H9 (cell line): ENCODE measurements around the gene TCERG1L. TPM values are rescaled to one million over a fixed set of nuclear protein-coding genes. Genes with fewer than 3 reads are reported as not detected.

Source experiments
- DNase-seq: peaks from one replicate; pipeline ENCODE4 v3.0.0-alpha.2; 2017
- H2AFZ ChIP-seq: one replicate; pipeline ENCODE4 v1.6.1; 2013; ENCODE audit warnings: mild to moderate bottlenecking, low read length, control low read depth, moderate library complexity
- H2AK5ac ChIP-seq: 2 replicates; pipeline ENCODE4 v1.6.1; 2013; ENCODE audit warnings: low read length, control low read depth, mixed read lengths; ENCODE audit not compliant: insufficient read length
- H2BK120ac ChIP-seq: one replicate; pipeline ENCODE4 v1.6.1; 2013; ENCODE audit warnings: low read depth, mild to moderate bottlenecking, low read length, control low read depth, inconsistent platforms; ENCODE audit not compliant: poor library complexity, severe bottlenecking
- H2BK12ac ChIP-seq: 2 replicates; pipeline ENCODE4 v1.6.1; 2013; ENCODE audit warnings: low read length, control low read depth, mixed read lengths, low read depth; ENCODE audit not compliant: insufficient read length
- H2BK15ac ChIP-seq: 2 replicates; pipeline ENCODE4 v1.6.1; 2013; ENCODE audit warnings: low read depth, low read length, control low read depth
- H2BK20ac ChIP-seq: one replicate; pipeline ENCODE4 v1.6.1; 2013; ENCODE audit warnings: low read depth, mild to moderate bottlenecking, low read length, control low read depth, inconsistent platforms; ENCODE audit not compliant: poor library complexity, severe bottlenecking
- H2BK5ac ChIP-seq: 2 replicates; pipeline ENCODE4 v1.6.1; 2013; ENCODE audit warnings: low read length, control low read depth, mixed read lengths; ENCODE audit not compliant: insufficient read length
- H3K14ac ChIP-seq: 2 replicates; pipeline ENCODE4 v1.6.1; 2013; ENCODE audit warnings: low read length, control low read depth; ENCODE audit not compliant: insufficient read depth
- H3K18ac ChIP-seq: 2 replicates; pipeline ENCODE4 v1.6.1; 2013; ENCODE audit warnings: low read depth, mild to moderate bottlenecking, mixed read lengths, low read length, control low read depth; ENCODE audit not compliant: insufficient read length
- H3K23ac ChIP-seq: 2 replicates; pipeline ENCODE4 v1.6.1; 2013; ENCODE audit warnings: low read length, control low read depth, mixed read lengths, low read depth; ENCODE audit not compliant: insufficient read length
- H3K23me2 ChIP-seq: 2 replicates; pipeline ENCODE4 v1.6.1; 2013; ENCODE audit warnings: low read depth, mild to moderate bottlenecking, mixed read lengths, low read length, control low read depth; ENCODE audit not compliant: insufficient read length, poor library complexity, severe bottlenecking
- H3K27ac ChIP-seq: 2 replicates; pipeline ENCODE4 v1.5.1; 2013; ENCODE audit warnings: low read length, control low read depth, mixed read lengths, low read depth; ENCODE audit not compliant: insufficient read length
- H3K27me3 ChIP-seq: 2 replicates; pipeline ENCODE4 v1.6.1; 2013; ENCODE audit warnings: low read length, control low read depth, inconsistent platforms; ENCODE audit not compliant: insufficient read depth
- H3K4ac ChIP-seq: 2 replicates; pipeline ENCODE4 v1.6.1; 2013; ENCODE audit warnings: low read depth, mild to moderate bottlenecking, control low read depth, inconsistent platforms, low read length, moderate library complexity
- H3K4me1 ChIP-seq: 2 replicates; pipeline ENCODE4 v1.6.1; 2013; ENCODE audit warnings: low read length, control low read depth, inconsistent platforms; ENCODE audit not compliant: insufficient read depth
- H3K4me2 ChIP-seq: 2 replicates; pipeline ENCODE4 v1.6.1; 2013; ENCODE audit warnings: low read length, control low read depth, mixed read lengths; ENCODE audit not compliant: insufficient read length, insufficient read depth
- H3K56ac ChIP-seq: 2 replicates; pipeline ENCODE4 v1.6.1; 2013; ENCODE audit warnings: low read depth, mild to moderate bottlenecking, mixed read lengths, low read length, control low read depth; ENCODE audit not compliant: insufficient read length
- H3K79me1 ChIP-seq: 2 replicates; pipeline ENCODE4 v1.6.1; 2013; ENCODE audit warnings: low read depth, mild to moderate bottlenecking, moderate library complexity, low read length, control low read depth, inconsistent platforms; ENCODE audit not compliant: insufficient read depth, poor library complexity, severe bottlenecking
- H3K79me2 ChIP-seq: 2 replicates; pipeline ENCODE4 v1.6.1; 2013; ENCODE audit warnings: low read length, control low read depth, inconsistent platforms; ENCODE audit not compliant: insufficient read depth
- H3K9ac ChIP-seq: 2 replicates; pipeline ENCODE4 v1.6.1; 2013; ENCODE audit warnings: low read length, control low read depth, mixed read lengths; ENCODE audit not compliant: insufficient read length; ENCODE audit errors: extremely low read depth
- H3K9me3 ChIP-seq: one replicate; pipeline ENCODE4 v1.6.1; 2013; ENCODE audit warnings: low read depth, low read length, inconsistent platforms; ENCODE audit not compliant: control insufficient read depth
- H3T11ph ChIP-seq: one replicate; pipeline ENCODE4 v1.6.1; 2013; ENCODE audit warnings: mild to moderate bottlenecking, low read length, control low read depth, inconsistent platforms
- H4K20me1 ChIP-seq: one replicate; pipeline ENCODE4 v1.6.1; 2013; ENCODE audit not compliant: control insufficient read depth, insufficient read length, insufficient read depth
- H4K5ac ChIP-seq: 2 replicates; pipeline ENCODE4 v1.6.1; 2013; ENCODE audit warnings: low read depth, mild to moderate bottlenecking, mixed read lengths, low read length, control low read depth; ENCODE audit not compliant: insufficient read length
- H4K8ac ChIP-seq: replicated peaks from 2 replicates; pipeline ENCODE4 v1.6.1; 2013; ENCODE audit warnings: low read length, control low read depth, mixed read lengths, low read depth; ENCODE audit not compliant: insufficient read length
- H4K91ac ChIP-seq: 2 replicates; pipeline ENCODE4 v1.6.1; 2013; ENCODE audit warnings: low read depth, mild to moderate bottlenecking, moderate library complexity, mixed read lengths, low read length, control low read depth; ENCODE audit not compliant: insufficient read length
- H3K27ac Mint-ChIP-seq, 3 experiments: 2 replicates in 2 of 3; 3 replicates in 1 of 3; pipeline ENCODE4 v1.8.0; 2020 to 2021; ENCODE audit warnings: mixed read lengths in 3 of 3, mild to moderate bottlenecking in 1 of 3, moderate library complexity in 1 of 3
- H3K27me3 Mint-ChIP-seq: 2 replicates; pipeline ENCODE4 v1.8.0; 2021; ENCODE audit warnings: low read depth, mild to moderate bottlenecking, moderate library complexity, mixed read lengths
- H3K36me3 Mint-ChIP-seq, 3 experiments: 2 replicates in 2 of 3; 3 replicates in 1 of 3; pipeline ENCODE4 v1.8.0; 2020 to 2021; ENCODE audit warnings: low read depth in 3 of 3, mixed read lengths in 3 of 3; ENCODE audit not compliant: insufficient read depth in 1 of 3
- H3K4me1 Mint-ChIP-seq, 2 experiments: 2 replicates each; pipeline ENCODE4 v1.8.0; 2020; ENCODE audit warnings: mixed read lengths in 2 of 2
- H3K4me3 Mint-ChIP-seq, 2 experiments: 2 replicates in 1 of 2; 3 replicates in 1 of 2; pipeline ENCODE4 v1.8.0; 2020 to 2021; ENCODE audit warnings: mild to moderate bottlenecking in 2 of 2, mixed read lengths in 2 of 2, moderate library complexity in 1 of 2
- H3K9me3 Mint-ChIP-seq, 2 experiments: 2 replicates in 1 of 2; 3 replicates in 1 of 2; pipeline ENCODE4 v1.8.0; 2020; ENCODE audit warnings: mild to moderate bottlenecking in 2 of 2, mixed read lengths in 2 of 2, moderate library complexity in 1 of 2
- WGBS: extraction: QIAGEN DNeasy Blood & Tissue Kit; methylation state at CpG from one replicate; pipeline ENCODE4 v1.1.7; 2013; ENCODE audit warnings: missing lambda C conversion rate, low lambda C conversion rate, mixed read lengths; ENCODE audit not compliant: insufficient read length; ENCODE audit errors: extremely low coverage; 5-methylcytosine and 5-hydroxymethylcytosine counted together
- total RNA-seq: library from RNA; stranded (reverse); gene quantifications from 2 replicates; pipeline ENCODE4 v1.2.1, GENCODE V29; 2021
- TF ChIP-seq, protein P1 (sequence below): fragments of 200-600 bp; sonication (generic); conservative IDR thresholded peaks from 3 replicates; pipeline ENCODE4 v1.8.0; 2021; ENCODE audit warnings: antibody characterized with exemption, mild to moderate bottlenecking

The TCERG1L gene
- total RNA-seq, 1 experiment from 2014 or later: 3.3 TPM

DNA sequence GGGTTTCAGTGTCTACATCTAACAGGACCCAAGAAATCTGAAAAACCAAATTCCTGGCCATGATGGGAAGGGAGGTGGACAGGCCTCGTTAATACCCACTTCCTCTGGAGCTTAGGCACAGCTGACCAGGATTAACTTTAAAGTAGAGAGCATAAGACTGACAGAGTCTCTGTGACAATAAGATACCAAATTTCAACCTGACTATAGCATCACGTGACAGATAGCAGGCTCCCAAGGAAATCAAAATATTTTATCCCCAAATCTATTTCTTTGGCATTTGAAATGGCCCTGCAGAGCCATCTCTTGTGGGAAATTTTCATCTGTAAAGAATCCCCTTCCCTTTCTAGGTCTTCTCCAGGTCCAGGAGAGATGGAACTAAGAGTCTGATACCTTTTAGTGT lies 258.3 kb downstream of the TCERG1L start:
- Histone ChIP-seq H4K5ac (no peak overlapping the region), H2BK120ac (no peak overlapping the region), H3K4ac (no peak overlapping the region), H3K23me2 (no peaks in the 10 kb centered on the region), H3K56ac (no peak overlapping the region), H3T11ph (no peak overlapping the region), H3K14ac (no peak overlapping the region), H2BK15ac (no peak overlapping the region), H4K91ac (no peak overlapping the region), H3K9me3 (peaks cover 28% of the 10 kb centered on the region), H3K4me2 (no peak overlapping the region), H2BK20ac (no peak overlapping the region), H2AK5ac (no peak overlapping the region), H2BK5ac (no peak overlapping the region), H3K18ac (no peak overlapping the region), H3K27me3 (no peaks in the 10 kb centered on the region), H4K20me1 (no peaks in the 10 kb centered on the region), H2AFZ (no peak overlapping the region), H3K4me1 (peaks cover 7% of the 10 kb centered on the region), H2BK12ac (no peak overlapping the region), H4K8ac (no peak overlapping the region), H3K79me1 (no peaks in the 10 kb centered on the region), H3K27ac (no peak overlapping the region), H3K79me2 (no peaks in the 10 kb centered on the region), H3K9ac (no peak overlapping the region), H3K23ac (no peak overlapping the region)
- Mint-ChIP-seq H3K4me1 (peaks cover 16 to 30% of the 10 kb centered on the region in 2 experiments), H3K4me3 (no peak overlapping the region), H3K27ac (no peak overlapping the region), H3K27me3 (peaks cover 12% of the 10 kb centered on the region), H3K9me3 (peaks cover 37 to 50% of the 10 kb centered on the region in 2 experiments), H3K36me3 (peaks cover 32 to 38% (median 37%) of the 10 kb centered on the region in 3 experiments)
- no peak for DNase-seq
- WGBS: no CpG with 5 or more reads among the region's 2 CpGs
- TF ChIP-seq, protein P1, sequence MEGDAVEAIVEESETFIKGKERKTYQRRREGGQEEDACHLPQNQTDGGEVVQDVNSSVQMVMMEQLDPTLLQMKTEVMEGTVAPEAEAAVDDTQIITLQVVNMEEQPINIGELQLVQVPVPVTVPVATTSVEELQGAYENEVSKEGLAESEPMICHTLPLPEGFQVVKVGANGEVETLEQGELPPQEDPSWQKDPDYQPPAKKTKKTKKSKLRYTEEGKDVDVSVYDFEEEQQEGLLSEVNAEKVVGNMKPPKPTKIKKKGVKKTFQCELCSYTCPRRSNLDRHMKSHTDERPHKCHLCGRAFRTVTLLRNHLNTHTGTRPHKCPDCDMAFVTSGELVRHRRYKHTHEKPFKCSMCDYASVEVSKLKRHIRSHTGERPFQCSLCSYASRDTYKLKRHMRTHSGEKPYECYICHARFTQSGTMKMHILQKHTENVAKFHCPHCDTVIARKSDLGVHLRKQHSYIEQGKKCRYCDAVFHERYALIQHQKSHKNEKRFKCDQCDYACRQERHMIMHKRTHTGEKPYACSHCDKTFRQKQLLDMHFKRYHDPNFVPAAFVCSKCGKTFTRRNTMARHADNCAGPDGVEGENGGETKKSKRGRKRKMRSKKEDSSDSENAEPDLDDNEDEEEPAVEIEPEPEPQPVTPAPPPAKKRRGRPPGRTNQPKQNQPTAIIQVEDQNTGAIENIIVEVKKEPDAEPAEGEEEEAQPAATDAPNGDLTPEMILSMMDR: no peak
